HCT116 (cell line): ENCODE measurements around the gene DEPDC1B. TPM values are rescaled to one million over a fixed set of nuclear protein-coding genes. Genes with fewer than 3 reads are reported as not detected.
"Not testable (repeated sequence)": the region's sequence is repeated elsewhere in the genome, so short reads cannot be mapped to it uniquely, and the experiment has no call there.

ENCODE experiments used
- ATAC-seq: fragments of 200-7000 bp; cut with Tn5 transposase; 2 replicates; pipeline ENCODE4 v1.9.1; 2020; ENCODE audit warnings: mild to moderate bottlenecking, moderate library complexity
- BruUV-seq: library from RNA; stranded (reverse); fragments of 400-500 nt; replicated peaks from 2 replicates; lab custom pipeline; 2021; lab: Mats Ljungman, UMichigan
- CTCF ChIA-PET: fragments of 300-600 bp; sonication (Branson Sonifier 250); formaldehyde crosslinking; loops from one replicate; lab custom pipeline; 2021; ENCODE audit warnings: antibody characterized with exemption; lab: Charles Lee
- POLR2A ChIA-PET: fragments of 300-600, 350-600 bp; sonication (Branson Sonifier 250); formaldehyde crosslinking; loops from one replicate; lab custom pipeline; 2021; ENCODE audit warnings: antibody characterized with exemption; lab: Charles Lee
- RAD21 ChIA-PET, 2 experiments: fragments of 300-600 bp; sonication (Branson Sonifier 250); formaldehyde crosslinking; loops; one replicate each; lab custom pipeline; 2023; ENCODE audit warnings: low total read pairs in 2 of 2; ENCODE audit not compliant: uncharacterized antibody in 2 of 2, unreplicated experiment in 2 of 2, low non-redundant PET in 1 of 2; lab: Charles Lee
- DNase-seq: peaks from one replicate; pipeline ENCODE4 v3.0.0-alpha.2; 2010; ENCODE audit warnings: low read depth, low spot score
- H2AFZ ChIP-seq: fragments of 200-600 bp; shearing (Covaris generic), sonication (generic); 2 replicates; pipeline ENCODE4 v1.6.1; 2017; ENCODE audit warnings: low read depth, mixed run types, mixed read lengths, antibody characterized with exemption, low read length; ENCODE audit not compliant: poor library complexity, severe bottlenecking
- H3K27ac ChIP-seq: 2 replicates; pipeline ENCODE4 v1.5.1; 2012; ENCODE audit warnings: low read depth, low read length
- H3K27me3 ChIP-seq: fragments of 200-600 bp; sonication (generic); 2 replicates; pipeline ENCODE4 v1.6.1; 2016; ENCODE audit warnings: mixed run types, low read length, mixed read lengths; ENCODE audit not compliant: insufficient read depth
- H3K36me3 ChIP-seq, 2 experiments: fragments of 200-500 bp in 1 of 2; fragments of 200-600 bp in 1 of 2; sonication (Bioruptor generic) in 1 of 2; sonication (generic) in 1 of 2; 2 replicates each; pipeline versions ENCODE4 v1.5.1 to v1.6.1; 2014 to 2016; ENCODE audit warnings: low read length in 2 of 2, inconsistent platforms in 1 of 2, mixed read lengths in 1 of 2, mixed run types in 1 of 2; ENCODE audit not compliant: insufficient read depth in 2 of 2, control insufficient read depth in 1 of 2
- H3K4me1 ChIP-seq, 2 experiments: fragments of 200-600 bp in 1 of 2; sonication (generic) in 1 of 2; 2 replicates each; pipeline versions ENCODE4 v1.5.1 to v1.6.1; 2012 to 2017; ENCODE audit warnings: low read length in 2 of 2, inconsistent platforms in 1 of 2, mild to moderate bottlenecking in 1 of 2, mixed read lengths in 1 of 2, mixed run types in 1 of 2, moderate library complexity in 1 of 2; ENCODE audit not compliant: insufficient read depth in 2 of 2, control insufficient read depth in 1 of 2
- H3K4me2 ChIP-seq: fragments of 200-600 bp; sonication (generic); 2 replicates; pipeline ENCODE4 v1.6.1; 2017; ENCODE audit warnings: mixed run types, low read length, mixed read lengths
- H3K4me3 ChIP-seq, 2 experiments: fragments of 200-600 bp in 1 of 2; sonication (generic) in 1 of 2; replicated peaks in 1 of 2; 2 replicates each; pipeline ENCODE4 v1.5.1; 2011 to 2016; ENCODE audit warnings: low read length in 2 of 2, control low read depth in 1 of 2, low read depth in 1 of 2, mild to moderate bottlenecking in 1 of 2, mixed read lengths in 1 of 2, mixed run types in 1 of 2
- H3K79me2 ChIP-seq: fragments of 200-600 bp; sonication (generic); 2 replicates; pipeline ENCODE4 v1.6.1; 2017; ENCODE audit warnings: mild to moderate bottlenecking, mixed run types, low read length, moderate library complexity, mixed read lengths; ENCODE audit not compliant: insufficient read depth
- H3K9ac ChIP-seq: fragments of 200-600 bp; sonication (generic); 2 replicates; pipeline ENCODE4 v1.6.1; 2016; ENCODE audit warnings: low read length, mixed read lengths
- H3K9me2 ChIP-seq: fragments of 200-600 bp; sonication (generic), shearing (Covaris generic); 2 replicates; pipeline ENCODE4 v1.6.1; 2017; ENCODE audit warnings: mixed run types, mild to moderate bottlenecking, moderate library complexity; ENCODE audit not compliant: insufficient read depth
- H3K9me3 ChIP-seq, 2 experiments: fragments of 200-500 bp in 1 of 2; fragments of 200-600 bp in 1 of 2; sonication (Bioruptor generic) in 1 of 2; sonication (generic) in 1 of 2; 2 replicates each; pipeline ENCODE4 v1.6.1; 2014 to 2017; ENCODE audit warnings: low read length in 2 of 2, mixed read lengths in 2 of 2, inconsistent platforms in 1 of 2, low read depth in 1 of 2, mild to moderate bottlenecking in 1 of 2, mixed run types in 1 of 2, moderate library complexity in 1 of 2; ENCODE audit not compliant: control insufficient read depth in 1 of 2, insufficient read depth in 1 of 2
- H4K20me1 ChIP-seq: fragments of 200-600 bp; sonication (generic), shearing (Covaris generic); 2 replicates; pipeline ENCODE4 v1.6.1; 2017; ENCODE audit warnings: mixed run types, mild to moderate bottlenecking, moderate library complexity; ENCODE audit not compliant: insufficient read depth
- EZH2phosphoT487 ChIP-seq: fragments of 200-600 bp; IDR thresholded peaks from 2 replicates; pipeline ENCODE4 v1.6.1; 2018; ENCODE audit warnings: antibody characterized with exemption, borderline replicate concordance
- MAX ChIP-seq: IDR thresholded peaks from 2 replicates; pipeline ENCODE4 v1.6.1; 2012
- YY1 ChIP-seq: IDR thresholded peaks from 2 replicates; pipeline ENCODE4 v1.6.1; 2011; ENCODE audit warnings: low read length, low read depth, moderate library complexity, mild to moderate bottlenecking; ENCODE audit not compliant: insufficient replicate concordance; ENCODE audit errors: extremely low read depth
- ZBTB33 ChIP-seq: IDR thresholded peaks from 2 replicates; pipeline ENCODE4 v1.6.1; 2011; ENCODE audit warnings: mild to moderate bottlenecking, low read length, moderate library complexity; ENCODE audit not compliant: insufficient replicate concordance; ENCODE audit errors: extremely low read depth
- intact Hi-C: fragments of 100-400 bp; cut with micrococcal nuclease; formaldehyde crosslinking; loops from 2 replicates; pipeline ENCODE4 v1.10.0; 2022
- total RNA-seq: library from RNA; stranded (reverse); gene quantifications from one replicate; pipeline ENCODE4 v1.2.1, GENCODE V29; 2021; ENCODE audit not compliant: unreplicated experiment

The DEPDC1B gene
- total RNA-seq, 1 experiment from 2014 or later = 39.7 TPM

- H3K9me3 ChIP-seq = 0 out of 4 replicates have a peak, but pooled peaks cover 0 to 3% of the 10 kb centered on the region in 2 experiments
- no peaks in the 10 kb centered on the region for H4K20me1 ChIP-seq
- H3K9me2 ChIP-seq = no peaks in the 10 kb centered on the region
- H3K36me3 ChIP-seq = no peaks in the 10 kb centered on the region
- ChIA-PET RAD21 (no interaction called here), CTCF (no interaction called here)
- H3K27ac ChIP-seq = no peak overlapping the region
- H3K79me2 ChIP-seq = no peaks in the 10 kb centered on the region
- TF ChIP-seq ZBTB33 (no peak), YY1 (no peak), EZH2phosphoT487 (no peak), MAX (no peak)
- TF ChIP-seq, all 23 proteins: peak for 0
- POLR2A ChIA-PET = no interaction called here
- Histone ChIP-seq H3K4me1 (no peaks in the 10 kb centered on the region), H3K27me3 (no peaks in the 10 kb centered on the region), H3K4me3 (no peak overlapping the region), H3K9ac (no peak overlapping the region), H2AFZ (no peak overlapping the region), H3K4me2 (no peak overlapping the region)
- no TSS peak for BruUV-seq
- DNase-seq (no peak), ATAC-seq (no peak)
- intact Hi-C loops = no loop called here
Observed at GRCh38 chr5:60738461-60738860, 38.5 kb upstream of the DEPDC1B start.

GRCh38 chr5:60730858-60731257 is 30.9 kb upstream of the DEPDC1B start:
- H4K20me1 ChIP-seq, intact Hi-C loops, CTCF ChIA-PET: not testable (repeated sequence)

More at GRCh38 chr5:60730858-60731257, 30.9 kb upstream of the DEPDC1B start:
- H3K9me2 ChIP-seq, H3K4me3 ChIP-seq, POLR2A ChIA-PET, H3K4me2 ChIP-seq, H3K9me3 ChIP-seq, H3K9ac ChIP-seq, H3K27me3 ChIP-seq, H3K4me1 ChIP-seq, H2AFZ ChIP-seq, RAD21 ChIA-PET, H3K36me3 ChIP-seq, ATAC-seq, H3K79me2 ChIP-seq, H3K27ac ChIP-seq, DNase-seq, BruUV-seq: not testable (repeated sequence)
